K562 (cell line): ENCODE results near the gene TNIP1. TPM values are rescaled to one million over a fixed set of nuclear protein-coding genes. Genes with fewer than 3 reads are reported as not detected.

Experiments
- ATF3 ChIP-seq, 2 experiments: fragments of 450-650 bp in 1 of 2; sonication (generic) in 1 of 2; formaldehyde crosslinking in 1 of 2; IDR thresholded peaks in 1 of 2; conservative IDR thresholded peaks in 1 of 2; 2 replicates each; pipeline versions ENCODE4 v1.6.1 to v1.8.1; 2016 to 2023; ENCODE audit warnings: mild to moderate bottlenecking in 2 of 2, moderate library complexity in 2 of 2, inconsistent platforms in 1 of 2, missing genetic modification reagents in 1 of 2
- E2F6 ChIP-seq, 2 experiments: IDR thresholded peaks; 2 replicates each; pipeline ENCODE4 v1.6.1; 2011; ENCODE audit warnings: borderline replicate concordance in 1 of 2, control low read depth in 1 of 2, low read depth in 1 of 2, low read length in 1 of 2, mild to moderate bottlenecking in 1 of 2, mixed read lengths in 1 of 2, moderate library complexity in 1 of 2; ENCODE audit not compliant: insufficient read depth in 1 of 2, insufficient read length in 1 of 2, poor library complexity in 1 of 2, severe bottlenecking in 1 of 2; ENCODE audit errors: extremely low read depth in 1 of 2
- EGR1 ChIP-seq: fragments of 450-650 bp; conservative IDR thresholded peaks from 2 replicates; pipeline ENCODE4 v1.6.1; 2017; ENCODE audit warnings: mild to moderate bottlenecking
- JUN ChIP-seq, 2 experiments: sonication (generic) in 1 of 2; formaldehyde crosslinking in 1 of 2; IDR thresholded peaks; 2 replicates each; pipeline versions ENCODE4 v1.6.1 to v1.8.0; 2012 to 2022; ENCODE audit warnings: borderline replicate concordance in 2 of 2, mild to moderate bottlenecking in 2 of 2, improper control_type of control experiment in 1 of 2, low read depth in 1 of 2, low read length in 1 of 2, missing genetic modification reagents in 1 of 2
- L3MBTL2 ChIP-seq: fragments of 450-650 bp; IDR thresholded peaks from 2 replicates; pipeline ENCODE4 v1.6.1; 2016; ENCODE audit warnings: mild to moderate bottlenecking, moderate library complexity
- MNT ChIP-seq, 2 experiments: fragments of 450-650 bp; conservative IDR thresholded peaks; 2 replicates each; pipeline ENCODE4 v1.6.1; 2017; ENCODE audit warnings: mild to moderate bottlenecking in 2 of 2, moderate library complexity in 2 of 2
- NFE2 ChIP-seq: IDR thresholded peaks from 2 replicates; pipeline ENCODE4 v1.6.1; 2014; ENCODE audit warnings: antibody characterized with exemption, low read depth
- RFX7 ChIP-seq: fragments of 250-450 bp; sonication (Bioruptor Pico); IDR thresholded peaks from 2 replicates; pipeline ENCODE4 v1.5.1; 2021; ENCODE audit warnings: mild to moderate bottlenecking
- SRSF1 ChIP-seq: fragments of 200-400 bp; formaldehyde crosslinking; IDR thresholded peaks from 2 replicates; pipeline ENCODE4 v1.6.1; 2017; ENCODE audit warnings: mild to moderate bottlenecking, low read depth, low read length, moderate library complexity
- STAT5B ChIP-seq: fragments of 250-450 bp; sonication (Bioruptor Pico); IDR thresholded peaks from 2 replicates; pipeline ENCODE4 v1.8.0; 2021; ENCODE audit warnings: mild to moderate bottlenecking, inconsistent platforms
- polyA plus RNA-seq, 8 experiments: library from polyadenylated mRNA; depleted of rRNA in 4 of 8; stranded (reverse) in 5 of 8; unstranded in 3 of 8; fragments of >200 nt; fragmentation: Nextera tagmentation in 2 of 8; fragmentation: Illumina TruSeq in 1 of 8; extraction: Ambion mirVana in 2 of 8; extraction: Trizol in 1 of 8; gene quantifications; 2 replicates each; pipeline versions ENCODE4 v1.2.1 to v1.2.3, GENCODE V29; 2011 to 2014; ENCODE audit warnings: inconsistent platforms in 1 of 8, missing spikeins in 1 of 8
- total RNA-seq, 7 experiments: library from RNA; depleted of rRNA in 6 of 7; stranded (reverse); fragments of >200 nt in 6 of 7; fragmentation: Illumina TruSeq in 2 of 7; extraction: Trizol in 2 of 7; gene quantifications; 2 replicates each; pipeline versions ENCODE4 v1.2.1 to v1.2.3, GENCODE V29; 2011 to 2021; ENCODE audit warnings: low replicate concordance in 1 of 7

Gene TNIP1
- total and polyA plus RNA-seq, 9 of the 15 experiments (the other 6 are each of a cell fraction or from before 2014, with no cell fraction given): 0.46 to 41.0 (median 24.6) TPM

- peak; percentile 45 to 51 for TF ChIP-seq E2F6 (IDR thresholded peaks at IDR 0.05; ENCODE audit: borderline replicate concordance in 1 of 2, extremely low read depth in 1 of 2, insufficient read depth in 1 of 2, insufficient read length in 1 of 2, low read depth in 1 of 2, low read length in 1 of 2, poor library complexity in 1 of 2, severe bottlenecking in 1 of 2)
- peak; percentile 55; the same call in 1 of the 2 replicates for TF ChIP-seq NFE2
- peak; percentile 38; the same call in 1 of the 2 replicates for TF ChIP-seq ATF3 (IDR thresholded peaks at IDR 0.05)
- no peak for TF ChIP-seq ATF3 (CRISPR knock-in tag; conservative IDR thresholded peaks at IDR 0.05)
- TF ChIP-seq JUN (IDR thresholded peaks at IDR 0.05; ENCODE audit: borderline replicate concordance, low read depth, low read length): 0 out of 2 replicates have a peak, but pooled peaks have one; percentile 44
- TF ChIP-seq JUN (CRISPR knock-in tag; IDR thresholded peaks at IDR 0.05; ENCODE audit: borderline replicate concordance): no peak
- TF ChIP-seq MNT (conservative IDR thresholded peaks at IDR 0.05): 0 out of 4 replicates have a peak, but pooled peaks of 1 of the 2 experiments have one; percentile 13
- peak; percentile 88 for TF ChIP-seq L3MBTL2
- TF ChIP-seq STAT5B (CRISPR knock-in tag): no peak
- TF ChIP-seq EGR1: peak; percentile 37; the same call in 1 of the 2 replicates
- no peak for TF ChIP-seq SRSF1
- TF ChIP-seq RFX7 (CRISPR knock-in tag): no peak
Measured at GRCh38 chr5:151122828-151123227, 42.0 kb upstream of the TNIP1 start (continued).
